Fibroblast of lung (primary cell): ENCODE measurements around the gene UCN2.

ENCODE experiments used
- CTCF ChIP-seq, 2 donors: IDR thresholded peaks in 1 of 2; conservative IDR thresholded peaks in 1 of 2; 1 replicate in 1 of 2; 2 replicates in 1 of 2; pipeline ENCODE4 v1.5.1; 2011 to 2012; ENCODE audit warnings: low read length in 2 of 2, control low read depth in 1 of 2, inconsistent platforms in 1 of 2, low read depth in 1 of 2, mild to moderate bottlenecking in 1 of 2
- EZH2 ChIP-seq: IDR thresholded peaks from 2 replicates; pipeline ENCODE4 v1.5.1; 2012; ENCODE audit warnings: low read length, control low read depth, mild to moderate bottlenecking; ENCODE audit errors: missing control alignments

DNA sequence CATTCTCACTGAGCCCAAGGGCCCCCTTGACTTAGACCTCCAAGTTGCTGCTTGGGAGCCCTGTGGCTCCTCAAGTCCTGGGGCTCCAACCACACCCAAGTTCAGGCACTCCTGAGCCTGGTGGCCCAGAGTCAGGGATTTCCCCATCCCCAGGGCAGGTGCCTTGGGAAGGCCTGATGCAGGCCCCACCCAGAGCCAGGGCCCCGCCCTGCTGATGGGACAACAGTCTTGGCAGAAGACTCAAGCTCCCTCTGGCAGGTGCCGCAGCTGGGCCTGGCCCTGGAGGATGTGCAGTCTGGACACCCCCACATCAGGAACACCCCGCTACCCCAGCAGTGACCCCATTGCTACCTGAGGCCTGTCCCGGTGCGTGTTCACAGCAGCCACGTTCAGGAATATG, 41.9 kb downstream of the UCN2 start:
- no peak for TF ChIP-seq CTCF (conservative IDR thresholded peaks at IDR 0.05 in 1 of 2, IDR thresholded peaks at IDR 0.05 in 1 of 2; ENCODE audit: low read depth in 1 of 2, low read length in 2 of 2)
- no peak for TF ChIP-seq EZH2
